Endothelial cell of umbilical vein (primary cell): ENCODE data around the gene GPR68. TPM values are rescaled to one million over a fixed set of nuclear protein-coding genes. Genes with fewer than 3 reads are reported as not detected.

Source experiments
- BruUV-seq: library from RNA; stranded (reverse); fragments of 400-500 nt; replicated peaks from 2 replicates; lab custom pipeline; 2021; lab: Mats Ljungman, UMichigan
- CTCF ChIA-PET: fragments of 300-600, 350-600 bp; sonication (Branson Sonifier 250); formaldehyde crosslinking; loops from one replicate; lab custom pipeline; 2021; ENCODE audit warnings: antibody characterized with exemption, inconsistent platforms; lab: Charles Lee
- POLR2A ChIA-PET: fragments of 300-600, 350-600 bp; sonication (Branson Sonifier 250); formaldehyde crosslinking; loops from one replicate; lab custom pipeline; 2021; ENCODE audit warnings: antibody characterized with exemption, inconsistent platforms; lab: Charles Lee
- DNase-seq: peaks from one replicate; pipeline ENCODE4 v3.0.0-alpha.2; 2011; ENCODE audit warnings: low read depth, low spot score
- FAIRE-seq: peaks from 2 replicates; lab custom pipeline; 2011; peaks lifted over from hg19 to GRCh38; lab: Jason Lieb, UNC
- H2AFZ ChIP-seq: 2 replicates; pipeline ENCODE4 v1.6.0; 2012; ENCODE audit warnings: low read depth, low read length, control low read depth, inconsistent platforms
- H3K27ac ChIP-seq: 2 replicates; pipeline ENCODE4 v1.5.1; 2011; ENCODE audit warnings: low read depth, mild to moderate bottlenecking, control low read depth, low read length, moderate library complexity; ENCODE audit not compliant: insufficient read depth
- H3K27me3 ChIP-seq, 2 experiments: 2 replicates each; pipeline versions ENCODE4 v1.6.0 to v1.6.1; 2011; ENCODE audit warnings: low read length in 2 of 2, mixed read lengths in 1 of 2; ENCODE audit not compliant: control insufficient read depth in 2 of 2, insufficient read depth in 2 of 2
- H3K36me3 ChIP-seq, 2 experiments: 2 replicates in 1 of 2; 3 replicates in 1 of 2; pipeline ENCODE4 v1.5.1; 2011; ENCODE audit warnings: low read length in 2 of 2, mild to moderate bottlenecking in 1 of 2, moderate library complexity in 1 of 2; ENCODE audit not compliant: control insufficient read depth in 2 of 2, insufficient read depth in 2 of 2; ENCODE audit errors: extremely low read depth in 1 of 2
- H3K4me1 ChIP-seq: 3 replicates; pipeline ENCODE4 v1.5.1; 2011; ENCODE audit warnings: mild to moderate bottlenecking, low read length; ENCODE audit not compliant: control insufficient read depth, insufficient read depth; ENCODE audit errors: extremely low read depth
- H3K4me2 ChIP-seq: 2 replicates; pipeline ENCODE4 v1.6.1; 2011; ENCODE audit warnings: low read length, control low read depth, mixed read lengths; ENCODE audit not compliant: insufficient read depth
- H3K4me3 ChIP-seq, 3 experiments: fragments of 200-600 bp in 1 of 3; sonication (generic), shearing (Covaris generic) in 1 of 3; replicated peaks in 1 of 3; 2 replicates each; pipeline ENCODE4 v1.5.1; 2011 to 2016; ENCODE audit warnings: control low read depth in 3 of 3, low read length in 3 of 3, mild to moderate bottlenecking in 2 of 3, inconsistent platforms in 1 of 3, low read depth in 1 of 3, moderate library complexity in 1 of 3; ENCODE audit not compliant: insufficient read depth in 1 of 3
- H3K79me2 ChIP-seq: 2 replicates; pipeline ENCODE4 v1.6.0; 2012; ENCODE audit warnings: low read length, inconsistent platforms; ENCODE audit not compliant: control insufficient read depth, insufficient read depth
- H3K9ac ChIP-seq: replicated peaks from 2 replicates; pipeline ENCODE3; 2011; ENCODE audit warnings: low read length, control low read depth; ENCODE audit not compliant: insufficient read depth; ENCODE audit errors: extremely low read depth
- H3K9me1 ChIP-seq: replicated peaks from 3 replicates; pipeline ENCODE4 v1.6.0; 2011; ENCODE audit warnings: mild to moderate bottlenecking, low read length; ENCODE audit not compliant: control insufficient read depth, insufficient read depth; ENCODE audit errors: extremely low read depth
- H3K9me3 ChIP-seq: replicated peaks from 2 replicates; pipeline ENCODE4 v1.5.1; 2012; ENCODE audit warnings: low read length, inconsistent platforms; ENCODE audit not compliant: control insufficient read depth, insufficient read depth
- H4K20me1 ChIP-seq: replicated peaks from 2 replicates; pipeline ENCODE3; 2011; ENCODE audit warnings: mild to moderate bottlenecking, low read length; ENCODE audit not compliant: control insufficient read depth, insufficient read depth; ENCODE audit errors: extremely low read depth
- EZH2 ChIP-seq: IDR thresholded peaks from 2 replicates; pipeline ENCODE4 v1.6.1; 2012; ENCODE audit warnings: borderline replicate concordance, low read depth, mild to moderate bottlenecking, moderate library complexity, low read length, inconsistent platforms; ENCODE audit not compliant: severe bottlenecking
- FOS ChIP-seq: IDR thresholded peaks from 2 replicates; pipeline ENCODE4 v1.6.1; 2011; ENCODE audit warnings: mild to moderate bottlenecking, low read length, moderate library complexity, borderline replicate concordance; ENCODE audit not compliant: insufficient read depth
- GATA2 ChIP-seq: IDR thresholded peaks from 2 replicates; pipeline ENCODE4 v1.7.0; 2011; ENCODE audit warnings: low read depth, mild to moderate bottlenecking, moderate library complexity, mixed read lengths, low read length; ENCODE audit not compliant: insufficient read length, insufficient read depth
- JUN ChIP-seq: IDR thresholded peaks from 2 replicates; pipeline ENCODE4 v1.6.1; 2011; ENCODE audit warnings: borderline replicate concordance, low read depth; ENCODE audit not compliant: insufficient read length, insufficient read depth
- MYC ChIP-seq: IDR thresholded peaks from one replicate; pipeline ENCODE4 v1.6.1; 2011; ENCODE audit warnings: mild to moderate bottlenecking, low read depth, low read length
- POLR2A ChIP-seq: IDR thresholded peaks from 2 replicates; pipeline ENCODE4 v1.6.1; 2012; ENCODE audit warnings: low read depth, mild to moderate bottlenecking, control low read depth, low read length
- POLR2AphosphoS5 ChIP-seq: IDR thresholded peaks from 2 replicates; pipeline ENCODE4 v1.6.1; 2012; ENCODE audit warnings: low read depth, mild to moderate bottlenecking, control low read depth, low read length, moderate library complexity; ENCODE audit not compliant: insufficient read depth
- dilution Hi-C: fragments of 300-500 bp; cut with MboI; formaldehyde crosslinking; loops from one replicate; pipeline ENCODE4 v1.15.0; 2019; ENCODE audit warnings: low sequenced_read_pairs; ENCODE audit not compliant: extremely low pct_ligation_motif_present
- intact Hi-C: fragments of 100-400 bp; cut with micrococcal nuclease; formaldehyde crosslinking; loops from one replicate; pipeline ENCODE4 v1.10.0; 2022
- polyA plus RNA-seq, 4 experiments: library from polyadenylated mRNA; depleted of rRNA in 3 of 4; stranded (reverse) in 3 of 4; unstranded in 1 of 4; fragments of >200 nt; gene quantifications; 2 replicates each; pipeline versions ENCODE4 v1.2.1 to v1.2.3, GENCODE V29; 2011 to 2012; ENCODE audit warnings: missing spikeins in 1 of 4
- total RNA-seq: library from RNA; stranded (reverse); gene quantifications from 2 replicates; pipeline ENCODE4 v1.2.3, GENCODE V29; 2021
- TF ChIP-seq, protein P1 (sequence below), 2 donors: IDR thresholded peaks; 1 replicate in 1 of 2; 2 replicates in 1 of 2; pipeline ENCODE4 v1.5.1; 2011; ENCODE audit warnings: low read length in 2 of 2, mild to moderate bottlenecking in 2 of 2, moderate library complexity in 2 of 2, control low read depth in 1 of 2, inconsistent platforms in 1 of 2, low read depth in 1 of 2; ENCODE audit not compliant: insufficient read depth in 1 of 2; ENCODE audit errors: extremely low read depth in 1 of 2
- TF ChIP-seq, protein P2 (sequence below): IDR thresholded peaks from 2 replicates; pipeline ENCODE4 v1.6.1; 2011; ENCODE audit not compliant: insufficient read depth, insufficient read length

Gene GPR68
- total and polyA plus RNA-seq, 2 donors (not counting 3 experiments of a cell fraction or from before 2014, with no cell fraction given), result 0.24 to 0.36 TPM

DNA sequence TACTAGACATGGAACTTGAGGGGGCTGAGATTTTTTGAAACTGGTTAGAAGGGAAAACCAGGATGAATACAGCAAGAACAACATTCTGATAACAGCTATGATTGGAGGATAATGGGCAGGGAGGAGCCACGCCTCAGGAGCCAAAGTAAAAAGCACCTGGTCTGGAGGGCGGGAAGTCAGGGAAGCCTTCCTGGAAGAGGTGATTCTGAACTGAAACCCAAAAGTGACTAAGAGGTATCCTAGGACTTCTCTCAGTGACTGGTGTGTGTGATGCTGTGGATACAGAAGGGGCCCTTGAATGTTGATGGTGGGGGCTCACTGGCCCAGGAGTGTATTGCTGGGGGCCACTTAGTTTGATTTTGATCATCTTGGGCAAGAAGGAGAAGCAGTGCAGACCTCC lies 18.8 kb upstream of the GPR68 start:
- no peaks in the 10 kb centered on the region for H3K9me1 ChIP-seq
- H3K36me3 ChIP-seq, result no peaks in the 10 kb centered on the region
- DNase-seq (no peak), FAIRE-seq (no peak)
- no peaks in the 10 kb centered on the region for H4K20me1 ChIP-seq
- H2AFZ ChIP-seq, result no peak overlapping the region
- TF ChIP-seq GATA2 (no peak), MYC (no peak), EZH2 (no peak), POLR2A (no peak), POLR2AphosphoS5 (no peak), JUN (no peak), FOS (no peak)
- TF ChIP-seq, protein P1, sequence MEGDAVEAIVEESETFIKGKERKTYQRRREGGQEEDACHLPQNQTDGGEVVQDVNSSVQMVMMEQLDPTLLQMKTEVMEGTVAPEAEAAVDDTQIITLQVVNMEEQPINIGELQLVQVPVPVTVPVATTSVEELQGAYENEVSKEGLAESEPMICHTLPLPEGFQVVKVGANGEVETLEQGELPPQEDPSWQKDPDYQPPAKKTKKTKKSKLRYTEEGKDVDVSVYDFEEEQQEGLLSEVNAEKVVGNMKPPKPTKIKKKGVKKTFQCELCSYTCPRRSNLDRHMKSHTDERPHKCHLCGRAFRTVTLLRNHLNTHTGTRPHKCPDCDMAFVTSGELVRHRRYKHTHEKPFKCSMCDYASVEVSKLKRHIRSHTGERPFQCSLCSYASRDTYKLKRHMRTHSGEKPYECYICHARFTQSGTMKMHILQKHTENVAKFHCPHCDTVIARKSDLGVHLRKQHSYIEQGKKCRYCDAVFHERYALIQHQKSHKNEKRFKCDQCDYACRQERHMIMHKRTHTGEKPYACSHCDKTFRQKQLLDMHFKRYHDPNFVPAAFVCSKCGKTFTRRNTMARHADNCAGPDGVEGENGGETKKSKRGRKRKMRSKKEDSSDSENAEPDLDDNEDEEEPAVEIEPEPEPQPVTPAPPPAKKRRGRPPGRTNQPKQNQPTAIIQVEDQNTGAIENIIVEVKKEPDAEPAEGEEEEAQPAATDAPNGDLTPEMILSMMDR (IDR thresholded peaks at IDR 0.05; ENCODE audit: extremely low read depth in 1 of 2, insufficient read depth in 1 of 2, low read depth in 1 of 2, low read length in 2 of 2), result no peak
- TF ChIP-seq, protein P2, sequence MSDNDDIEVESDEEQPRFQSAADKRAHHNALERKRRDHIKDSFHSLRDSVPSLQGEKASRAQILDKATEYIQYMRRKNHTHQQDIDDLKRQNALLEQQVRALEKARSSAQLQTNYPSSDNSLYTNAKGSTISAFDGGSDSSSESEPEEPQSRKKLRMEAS, result no peak
- no peak overlapping the region for H3K4me2 ChIP-seq
- no peaks in the 10 kb centered on the region for H3K79me2 ChIP-seq
- H3K9ac ChIP-seq, result no peak overlapping the region
- dilution Hi-C loops, result no loop called here
- no peak overlapping the region for H3K27ac ChIP-seq
- no peaks in the 10 kb centered on the region for H3K27me3 ChIP-seq
- no peak overlapping the region for H3K4me3 ChIP-seq
- no peaks in the 10 kb centered on the region for H3K9me3 ChIP-seq
- ChIA-PET POLR2A (no interaction called here), CTCF (interaction anchor here (1.3 to 2.7 kb wide), 3 partner anchors 11 to 90 kb away, joined by 3 to 22 read pairs (median 6); no protein-coding TSS in a partner anchor)
- peaks cover 3% of the 10 kb centered on the region for H3K4me1 ChIP-seq
- no TSS peak for BruUV-seq
- intact Hi-C loops, result loop anchor here (1.0 kb wide), 1 partner anchor 20 kb away; no protein-coding TSS in a partner anchor
